Measurements from ENCODE around the gene IGF2BP1.
"Not testable (repeated sequence)": the region's sequence is repeated elsewhere in the genome, so short reads cannot be mapped to it uniquely, and the experiment has no call there.

The IGF2BP1 gene

GRCh38 chr17:49022391-49022941, 25.3 kb downstream of the IGF2BP1 start:
- H3K36me3 Mint-ChIP-seq, result no peaks in the 10 kb centered on the region
- no peaks in the 10 kb centered on the region for H3K4me1 Mint-ChIP-seq (ENCODE audit: low read depth)
- H3K27ac Mint-ChIP-seq, result no peak overlapping the region

DNA sequence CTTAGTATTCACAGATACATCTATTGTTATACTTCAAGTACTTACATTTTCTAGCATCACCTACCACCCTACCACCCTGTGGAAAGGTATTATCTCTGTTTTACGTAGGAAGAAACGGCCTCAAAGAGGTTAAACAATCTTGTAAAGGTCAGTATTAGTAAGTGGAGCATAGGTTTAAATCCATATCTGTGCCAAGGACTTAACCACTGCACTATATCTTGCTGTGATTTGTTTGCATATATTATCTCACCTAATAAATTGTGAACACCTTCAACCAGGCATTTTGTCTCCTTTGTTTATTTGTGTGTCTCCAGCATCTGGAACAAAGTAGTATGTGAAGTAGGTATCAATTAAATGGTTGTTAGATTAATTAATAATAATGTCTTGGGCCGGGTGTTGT, 27.3 kb downstream of the IGF2BP1 start:
- no peak overlapping the region for H3K27ac Mint-ChIP-seq
- no peaks in the 10 kb centered on the region for H3K36me3 Mint-ChIP-seq
- H3K9me3 Mint-ChIP-seq (ENCODE audit: low read depth), result no peaks in the 10 kb centered on the region
- H3K27me3 Mint-ChIP-seq, result peaks cover 8% of the 10 kb centered on the region
- no peaks in the 10 kb centered on the region for H3K4me1 Mint-ChIP-seq (ENCODE audit: low read depth)
- no peak overlapping the region for H3K4me3 Mint-ChIP-seq

More at GRCh38 chr17:49022391-49022941, 25.3 kb downstream of the IGF2BP1 start:
- Mint-ChIP-seq H3K9me3 (ENCODE audit: low read depth) (no peaks in the 10 kb centered on the region), H3K27me3 (peaks cover 11% of the 10 kb centered on the region), H3K4me3 (no peak overlapping the region)

GRCh38 chr17:49026447-49026846, 29.3 kb downstream of the IGF2BP1 start:
- H3K9me3 Mint-ChIP-seq (ENCODE audit: low read depth); H3K4me1 Mint-ChIP-seq (ENCODE audit: low read depth); H3K27me3 Mint-ChIP-seq; H3K27ac Mint-ChIP-seq; H3K36me3 Mint-ChIP-seq; H3K4me3 Mint-ChIP-seq: not testable (repeated sequence)

DNA sequence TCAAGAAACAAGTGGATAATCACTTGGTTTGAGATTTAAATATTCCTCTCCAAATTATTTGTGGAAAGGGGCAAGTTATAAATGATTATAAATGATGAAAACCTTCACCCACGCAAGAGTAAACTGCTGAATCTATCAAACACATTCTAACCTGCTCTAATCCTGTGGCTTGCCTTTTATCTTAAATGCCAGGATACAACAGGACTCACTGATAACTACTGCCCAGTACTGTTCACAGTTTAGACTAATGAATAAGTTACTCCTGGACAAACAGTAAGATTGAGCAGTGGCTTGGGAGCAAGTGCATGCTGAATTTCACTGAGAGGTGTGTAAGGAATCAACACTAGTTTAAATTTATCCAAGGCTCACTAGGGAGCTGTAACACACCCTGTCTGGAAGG, 31.1 kb downstream of the IGF2BP1 start:
- H3K4me1 Mint-ChIP-seq (ENCODE audit: low read depth), result peaks cover 2% of the 10 kb centered on the region
- H3K27me3 Mint-ChIP-seq, result peaks cover 3% of the 10 kb centered on the region
- no peak overlapping the region for H3K4me3 Mint-ChIP-seq
- no peaks in the 10 kb centered on the region for H3K36me3 Mint-ChIP-seq
- no peaks in the 10 kb centered on the region for H3K9me3 Mint-ChIP-seq (ENCODE audit: low read depth)
- no peak overlapping the region for H3K27ac Mint-ChIP-seq

DNA sequence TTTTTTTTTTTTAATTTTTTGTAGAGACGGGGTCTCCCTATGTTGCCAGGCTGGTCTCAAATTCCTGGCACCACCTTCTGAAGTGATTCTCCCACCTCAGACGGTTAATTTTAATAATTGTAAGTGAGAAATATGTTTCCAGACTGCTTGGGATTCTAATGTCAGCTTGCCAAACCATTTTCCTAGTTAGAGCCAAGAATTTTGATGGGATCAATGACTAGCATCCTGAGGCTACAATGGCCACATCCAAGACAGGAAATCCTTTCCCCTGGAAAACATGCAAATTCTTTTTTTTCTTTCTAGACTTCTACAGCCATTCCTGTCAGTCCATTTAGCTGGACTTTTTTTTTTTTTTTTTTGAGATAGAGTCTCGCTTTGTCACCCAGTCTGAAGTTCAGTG, 32.6 kb downstream of the IGF2BP1 start:
- Mint-ChIP-seq H3K27ac (no peak overlapping the region), H3K4me3 (no peak overlapping the region), H3K4me1 (ENCODE audit: low read depth) (peaks cover 2% of the 10 kb centered on the region), H3K27me3 (no peaks in the 10 kb centered on the region), H3K36me3 (no peaks in the 10 kb centered on the region), H3K9me3 (ENCODE audit: low read depth) (no peaks in the 10 kb centered on the region)

DNA sequence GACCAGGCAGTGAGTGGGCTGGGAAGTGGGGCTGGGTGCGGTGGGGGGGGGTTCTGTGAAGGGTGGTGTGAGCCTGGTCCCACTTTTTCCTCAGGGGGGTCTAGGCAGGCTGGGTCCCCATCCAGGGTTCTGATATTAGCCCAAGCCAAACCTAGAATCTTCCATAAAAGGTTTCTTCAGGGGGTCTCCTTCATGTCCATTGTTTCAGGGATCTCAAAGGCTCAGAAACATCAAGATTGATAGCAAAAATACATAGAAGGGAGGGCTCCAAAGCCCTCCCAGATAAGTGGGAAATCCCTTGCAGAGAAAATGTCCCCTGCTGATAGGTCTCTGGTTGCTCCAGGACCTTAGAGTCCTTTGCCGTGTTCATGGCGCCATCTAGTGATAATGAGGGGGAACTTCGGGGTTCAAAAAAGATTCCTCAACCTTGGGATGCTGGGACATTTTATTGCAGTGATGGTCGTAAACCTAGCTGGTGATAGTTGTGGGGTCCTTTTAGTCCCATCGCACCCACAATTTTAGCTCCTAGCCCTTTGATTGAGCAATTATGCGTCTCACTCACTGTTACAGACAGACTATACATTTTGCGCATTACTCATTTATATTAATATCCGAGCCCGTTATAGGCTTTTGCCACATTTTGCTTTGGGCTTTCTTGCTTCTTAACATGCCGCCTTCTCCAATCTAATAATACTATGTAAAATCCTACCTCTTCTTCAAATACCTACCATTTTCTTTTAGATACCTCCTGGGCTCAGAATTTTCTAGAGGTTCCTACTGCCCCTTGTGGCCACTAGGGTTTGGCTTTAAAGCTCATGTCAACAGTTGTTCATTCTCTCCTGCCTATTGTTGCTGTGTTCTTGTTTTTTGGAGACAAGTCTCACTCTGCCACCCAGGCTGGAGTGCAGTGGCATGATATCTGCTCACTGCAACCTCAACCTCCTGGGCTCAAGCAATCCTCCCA, 35.1 kb downstream of the IGF2BP1 start:
- no peaks in the 10 kb centered on the region for H3K9me3 Mint-ChIP-seq (ENCODE audit: low read depth)
- no peaks in the 10 kb centered on the region for H3K27me3 Mint-ChIP-seq
- no peaks in the 10 kb centered on the region for H3K36me3 Mint-ChIP-seq
- no peak overlapping the region for H3K27ac Mint-ChIP-seq
- no peak overlapping the region for H3K4me3 Mint-ChIP-seq
- H3K4me1 Mint-ChIP-seq (ENCODE audit: low read depth), result peaks cover 2% of the 10 kb centered on the region

- Mint-ChIP-seq H3K4me3 (no peak overlapping the region), H3K36me3 (no peaks in the 10 kb centered on the region), H3K27me3 (no peaks in the 10 kb centered on the region), H3K4me1 (ENCODE audit: low read depth) (peaks cover 2% of the 10 kb centered on the region), H3K27ac (no peak overlapping the region), H3K9me3 (ENCODE audit: low read depth) (no peaks in the 10 kb centered on the region)
Measured at GRCh38 chr17:49035470-49036269, 38.5 kb downstream of the IGF2BP1 start.

DNA sequence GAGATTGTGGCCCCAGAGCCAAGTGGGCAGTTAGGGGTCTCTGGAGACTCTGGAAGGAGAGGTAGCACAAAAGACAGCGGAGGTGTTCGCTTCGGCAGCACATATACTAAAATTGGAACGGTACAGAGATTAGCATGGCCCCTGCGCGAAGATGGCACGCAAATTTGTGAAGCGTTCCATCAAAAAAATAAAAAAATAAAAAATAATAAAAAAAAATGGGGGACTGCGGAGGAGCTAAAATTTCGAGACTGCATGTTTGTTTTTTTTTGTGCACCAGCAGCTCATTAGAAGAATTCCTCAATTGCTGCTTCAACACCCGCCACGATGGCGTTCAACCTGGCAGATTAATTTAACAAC, 39.1 kb downstream of the IGF2BP1 start:
- Mint-ChIP-seq H3K4me3 (no peak overlapping the region), H3K27me3 (peaks cover under 1% of the 10 kb centered on the region), H3K36me3 (no peaks in the 10 kb centered on the region), H3K4me1 (ENCODE audit: low read depth) (peaks cover 2% of the 10 kb centered on the region), H3K27ac (no peak overlapping the region), H3K9me3 (ENCODE audit: low read depth) (no peaks in the 10 kb centered on the region)

DNA sequence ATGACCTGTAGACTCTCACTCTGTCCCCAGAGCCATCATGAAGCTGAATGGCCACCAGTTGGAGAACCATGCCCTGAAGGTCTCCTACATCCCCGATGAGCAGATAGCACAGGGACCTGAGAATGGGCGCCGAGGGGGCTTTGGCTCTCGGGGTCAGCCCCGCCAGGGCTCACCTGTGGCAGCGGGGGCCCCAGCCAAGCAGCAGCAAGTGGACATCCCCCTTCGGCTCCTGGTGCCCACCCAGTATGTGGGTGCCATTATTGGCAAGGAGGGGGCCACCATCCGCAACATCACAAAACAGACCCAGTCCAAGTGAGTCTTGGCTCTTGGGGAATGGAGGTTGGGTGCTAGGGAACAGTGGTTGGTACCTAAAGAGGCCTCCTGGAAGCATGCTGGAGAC, 41.0 kb downstream of the IGF2BP1 start:
- peaks cover 3% of the 10 kb centered on the region for H3K27me3 Mint-ChIP-seq
- no peak overlapping the region for H3K4me3 Mint-ChIP-seq
- H3K9me3 Mint-ChIP-seq (ENCODE audit: low read depth), result no peaks in the 10 kb centered on the region
- no peak overlapping the region for H3K27ac Mint-ChIP-seq
- no peaks in the 10 kb centered on the region for H3K36me3 Mint-ChIP-seq
- H3K4me1 Mint-ChIP-seq (ENCODE audit: low read depth), result no peaks in the 10 kb centered on the region

DNA sequence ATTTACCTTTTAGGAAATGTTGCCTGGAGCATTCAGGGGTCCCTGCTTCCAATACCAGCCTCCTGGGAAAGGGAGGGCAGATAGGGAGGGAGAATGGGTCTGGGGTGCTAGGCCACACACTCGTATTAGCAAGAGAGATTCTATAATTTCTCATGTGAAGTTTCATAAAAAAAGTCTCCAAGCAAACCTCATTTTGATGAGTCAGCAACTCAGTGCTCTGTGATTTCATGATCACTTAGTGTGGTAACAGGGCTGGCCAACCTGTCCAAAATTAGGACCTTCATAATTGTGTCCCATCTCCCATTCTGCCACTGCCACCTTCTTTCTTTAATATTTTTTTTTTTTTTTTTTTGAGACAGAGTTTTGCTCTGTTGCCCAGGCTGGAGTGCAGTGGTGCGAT, 41.4 kb downstream of the IGF2BP1 start:
- Mint-ChIP-seq H3K4me3 (no peak overlapping the region), H3K36me3 (no peaks in the 10 kb centered on the region), H3K9me3 (ENCODE audit: low read depth) (no peaks in the 10 kb centered on the region), H3K27me3 (peaks cover 3% of the 10 kb centered on the region), H3K27ac (no peak overlapping the region), H3K4me1 (ENCODE audit: low read depth) (no peaks in the 10 kb centered on the region)

DNA sequence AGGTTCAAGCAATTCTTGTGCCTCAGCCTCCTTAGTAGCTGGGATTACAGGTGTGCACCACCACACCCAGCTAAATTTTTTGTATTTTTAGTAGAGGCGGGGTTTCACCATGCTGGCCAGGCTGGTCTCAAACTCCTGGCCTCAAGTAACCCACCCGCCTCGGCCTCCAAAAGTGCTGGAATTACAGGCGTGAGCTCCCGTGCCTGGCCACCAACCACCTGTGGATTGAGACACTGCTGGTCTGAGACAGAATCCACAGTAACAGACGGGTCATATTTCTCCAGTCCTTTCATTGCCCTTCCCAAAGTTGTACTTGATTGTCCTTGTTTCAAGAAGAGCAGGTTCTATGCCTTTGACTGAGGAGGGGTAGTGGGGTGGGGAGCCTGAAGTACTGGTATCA, 42.3 kb downstream of the IGF2BP1 start:
- H3K27me3 Mint-ChIP-seq; H3K36me3 Mint-ChIP-seq; H3K27ac Mint-ChIP-seq; H3K9me3 Mint-ChIP-seq (ENCODE audit: low read depth); H3K4me1 Mint-ChIP-seq (ENCODE audit: low read depth); H3K4me3 Mint-ChIP-seq: not testable (repeated sequence)

- Mint-ChIP-seq H3K36me3 (no peaks in the 10 kb centered on the region), H3K27me3 (peaks cover 7% of the 10 kb centered on the region), H3K4me1 (ENCODE audit: low read depth) (no peaks in the 10 kb centered on the region), H3K9me3 (ENCODE audit: low read depth) (no peaks in the 10 kb centered on the region), H3K4me3 (no peak overlapping the region), H3K27ac (no peak overlapping the region)
Measured at GRCh38 chr17:49041527-49041926, 44.3 kb downstream of the IGF2BP1 start.

GRCh38 chr17:49045376-49045775, 48.2 kb downstream of the IGF2BP1 start:
- Mint-ChIP-seq H3K9me3 (ENCODE audit: low read depth) (no peaks in the 10 kb centered on the region), H3K4me1 (ENCODE audit: low read depth) (no peaks in the 10 kb centered on the region), H3K27me3 (peaks cover 7% of the 10 kb centered on the region), H3K27ac (no peak overlapping the region), H3K4me3 (no peak overlapping the region), H3K36me3 (no peaks in the 10 kb centered on the region)

DNA sequence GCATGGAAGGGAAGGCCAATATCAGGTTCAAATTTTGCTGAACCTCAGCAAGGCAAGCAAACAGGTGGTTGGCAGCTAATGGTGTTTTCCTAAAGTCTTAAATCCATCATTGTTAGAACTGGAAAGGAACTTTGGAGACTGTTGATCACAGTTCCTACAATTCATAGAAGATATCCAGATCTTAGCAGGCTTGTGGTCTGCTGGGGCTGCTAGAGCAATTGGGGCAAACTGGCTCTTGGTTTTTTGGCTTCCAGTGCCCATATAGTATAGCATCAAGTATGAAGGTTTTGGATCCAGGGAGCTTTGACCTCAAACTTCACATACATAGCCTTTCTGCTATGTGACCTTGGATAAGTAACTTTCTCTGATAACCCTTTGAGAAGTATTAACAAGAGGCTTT, 49.7 kb downstream of the IGF2BP1 start:
- Mint-ChIP-seq H3K4me1 (ENCODE audit: low read depth) (no peaks in the 10 kb centered on the region), H3K36me3 (no peaks in the 10 kb centered on the region), H3K4me3 (no peak overlapping the region), H3K27ac (no peak overlapping the region), H3K27me3 (peaks cover 4% of the 10 kb centered on the region), H3K9me3 (ENCODE audit: low read depth) (no peaks in the 10 kb centered on the region)

DNA sequence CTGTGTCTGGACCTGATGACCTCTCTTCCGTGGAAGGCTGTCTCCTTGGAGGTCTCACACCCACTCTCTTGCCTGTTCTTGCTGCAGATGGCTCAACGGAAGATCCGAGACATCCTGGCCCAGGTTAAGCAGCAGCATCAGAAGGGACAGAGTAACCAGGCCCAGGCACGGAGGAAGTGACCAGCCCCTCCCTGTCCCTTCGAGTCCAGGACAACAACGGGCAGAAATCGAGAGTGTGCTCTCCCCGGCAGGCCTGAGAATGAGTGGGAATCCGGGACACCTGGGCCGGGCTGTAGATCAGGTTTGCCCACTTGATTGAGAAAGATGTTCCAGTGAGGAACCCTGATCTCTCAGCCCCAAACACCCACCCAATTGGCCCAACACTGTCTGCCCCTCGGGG, 52.1 kb downstream of the IGF2BP1 start:
- no peaks in the 10 kb centered on the region for H3K36me3 Mint-ChIP-seq
- peaks cover under 1% of the 10 kb centered on the region for H3K27me3 Mint-ChIP-seq

More for the DNA sequence above, 52.1 kb downstream of the IGF2BP1 start:
- H3K4me3 Mint-ChIP-seq, result no peak overlapping the region
- no peak overlapping the region for H3K27ac Mint-ChIP-seq
- H3K9me3 Mint-ChIP-seq (ENCODE audit: low read depth), result no peaks in the 10 kb centered on the region
- no peaks in the 10 kb centered on the region for H3K4me1 Mint-ChIP-seq (ENCODE audit: low read depth)
